Measurements from ENCODE around the gene PIP4K2C. TPM values are rescaled to one million over a fixed set of nuclear protein-coding genes. Genes with fewer than 3 reads are reported as not detected.

The PIP4K2C gene
- total RNA-seq, 2 donors from 2014 or later = 33.4 to 39.9 TPM

DNA sequence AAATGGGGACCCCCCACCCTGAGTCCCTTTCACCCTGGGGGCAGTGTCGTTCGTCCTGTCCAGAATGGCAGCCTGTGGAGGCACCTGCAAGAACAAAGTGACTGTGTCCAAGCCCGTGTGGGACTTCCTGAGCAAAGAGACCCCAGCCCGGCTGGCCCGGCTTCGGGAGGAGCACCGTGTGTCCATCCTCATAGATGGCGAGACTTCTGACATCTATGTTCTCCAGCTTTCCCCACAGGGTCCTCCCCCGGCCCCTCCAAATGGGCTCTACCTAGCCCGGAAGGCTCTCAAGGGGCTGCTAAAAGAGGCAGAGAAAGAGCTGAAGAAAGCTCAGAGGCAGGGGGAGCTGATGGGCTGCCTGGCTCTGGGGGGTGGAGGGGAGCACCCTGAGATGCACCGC lies 15.8 kb downstream of the PIP4K2C start:
- ATAC-seq (ENCODE audit: insufficient number of reproducible peaks, low FRiP score, low read depth) (no peak), DNase-seq (ENCODE audit: low spot score) (no peak)
- TF ChIP-seq CTCF (IDR thresholded peaks at IDR 0.05) = no peak
- peaks cover 12% of the 10 kb centered on the region for H3K36me3 ChIP-seq
- H3K4me1 ChIP-seq (ENCODE audit: control insufficient read depth in 1 of 2, low read depth in 2 of 2) = peaks cover 3 to 49% of the 10 kb centered on the region in 2 donors
- no peak overlapping the region for H3K4me3 ChIP-seq
- no peak overlapping the region for H3K27ac ChIP-seq
- H3K27me3 ChIP-seq (replicated peaks; ENCODE audit: insufficient read depth) = no peaks in the 10 kb centered on the region
- H3K9me3 ChIP-seq = no peaks in the 10 kb centered on the region

DNA sequence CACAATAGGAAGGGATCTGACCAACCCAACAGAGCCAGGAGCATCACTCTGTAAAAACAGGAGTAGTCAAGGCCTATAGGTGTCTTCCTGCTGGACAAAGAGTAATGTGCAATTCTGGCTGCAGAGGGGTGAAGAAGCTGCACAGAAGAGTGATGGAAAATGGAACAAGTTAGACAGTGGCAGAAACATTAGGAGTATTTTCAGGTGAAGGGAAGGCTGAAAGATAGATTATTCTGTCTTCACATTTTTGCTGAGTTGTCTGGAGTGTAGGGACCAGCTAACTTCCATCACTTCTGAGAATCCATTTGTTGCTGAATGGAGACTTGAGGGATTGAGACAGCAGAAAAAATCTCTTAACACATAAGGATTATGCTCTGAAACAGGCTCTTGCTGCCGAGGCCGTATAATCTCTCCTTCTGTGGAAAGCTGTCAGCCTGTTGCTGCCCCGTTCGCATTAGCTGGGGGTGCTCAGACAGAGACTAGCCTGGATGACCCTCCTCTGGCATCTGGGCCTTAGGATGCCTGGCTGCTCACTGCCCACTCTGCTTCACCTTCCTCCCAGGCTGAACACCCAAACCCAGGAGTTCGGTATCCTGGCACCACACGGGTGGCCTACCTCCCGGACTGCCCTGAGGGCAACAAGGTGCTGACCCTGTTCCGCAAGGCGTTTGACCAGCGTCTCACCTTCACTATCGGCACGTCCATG lies 17.1 kb downstream of the PIP4K2C start:
- Histone ChIP-seq H3K27ac (peak overlapping the region in 1 of 2 donors; percentile 99), H3K9me3 (no peaks in the 10 kb centered on the region), H3K4me3 (no peak overlapping the region), H3K27me3 (replicated peaks; ENCODE audit: insufficient read depth) (no peaks in the 10 kb centered on the region), H3K4me1 (ENCODE audit: control insufficient read depth in 1 of 2, low read depth in 2 of 2) (peaks cover 11 to 62% of the 10 kb centered on the region in 2 donors), H3K36me3 (peaks cover 12% of the 10 kb centered on the region)
- ATAC-seq (ENCODE audit: insufficient number of reproducible peaks, low FRiP score, low read depth) (no peak), DNase-seq (ENCODE audit: low spot score) (no peak)
- no peak for TF ChIP-seq CTCF (IDR thresholded peaks at IDR 0.05)

DNA sequence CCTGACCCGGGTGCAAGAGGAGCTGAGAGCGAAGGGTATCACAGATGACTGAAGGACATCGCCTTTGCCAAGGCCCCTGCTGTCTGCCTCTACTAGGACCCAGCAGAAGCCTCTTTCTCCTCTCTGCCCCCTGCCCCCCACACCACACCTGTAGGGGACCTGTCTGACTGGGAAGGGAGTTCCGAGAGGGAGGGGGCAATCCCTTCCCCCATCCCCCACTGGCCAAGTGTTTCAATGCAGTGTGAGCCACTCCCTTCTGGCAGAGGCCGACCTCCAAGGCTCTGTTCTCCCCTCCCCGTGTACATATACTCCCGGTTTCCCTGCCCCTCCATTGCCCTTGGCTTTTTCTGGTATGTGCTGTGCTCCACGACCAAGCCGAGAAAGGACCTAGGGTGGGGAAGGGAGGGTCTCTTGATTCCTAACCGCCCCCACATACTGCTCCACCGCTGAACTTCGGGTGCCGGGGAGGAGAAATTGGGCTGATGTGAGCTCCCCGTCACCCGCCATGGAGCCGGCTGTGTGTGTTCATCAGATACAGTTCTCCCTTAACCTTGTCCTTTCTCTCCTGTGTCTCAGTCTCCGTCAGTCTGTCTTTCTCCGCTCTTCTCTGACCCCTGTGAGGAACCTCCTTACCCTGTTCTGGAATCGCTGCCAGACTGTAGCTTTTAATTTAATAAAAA lies 18.2 kb downstream of the PIP4K2C start:
- no peak for DNase-seq (ENCODE audit: low spot score)
- Histone ChIP-seq H3K4me1 (ENCODE audit: control insufficient read depth in 1 of 2, low read depth in 2 of 2) (peaks cover 11 to 63% of the 10 kb centered on the region in 2 donors), H3K36me3 (peaks cover 17% of the 10 kb centered on the region), H3K4me3 (peak overlapping the region; percentile 80), H3K27me3 (replicated peaks; ENCODE audit: insufficient read depth) (no peaks in the 10 kb centered on the region), H3K9me3 (no peaks in the 10 kb centered on the region), H3K27ac (peak overlapping the region; percentile 97 to 99)
- no peak for ATAC-seq (ENCODE audit: insufficient number of reproducible peaks, low FRiP score, low read depth)
- TF ChIP-seq CTCF (IDR thresholded peaks at IDR 0.05) = no peak

- Histone ChIP-seq H3K9me3 (no peaks in the 10 kb centered on the region), H3K36me3 (peaks cover 21% of the 10 kb centered on the region), H3K27ac (peak overlapping the region; percentile 97 to 99), H3K4me3 (peak overlapping the region; percentile 80), H3K27me3 (replicated peaks; ENCODE audit: insufficient read depth) (no peaks in the 10 kb centered on the region), H3K4me1 (ENCODE audit: control insufficient read depth in 1 of 2, low read depth in 2 of 2) (peaks cover 11 to 66% of the 10 kb centered on the region in 2 donors)
- ATAC-seq (ENCODE audit: insufficient number of reproducible peaks, low FRiP score, low read depth) (no peak), DNase-seq (ENCODE audit: low spot score) (no peak)
- no peak for TF ChIP-seq CTCF (IDR thresholded peaks at IDR 0.05)
Measured at GRCh38 chr12:57609781-57610553, 19.0 kb downstream of the PIP4K2C start.
